ENCODE results near the gene CHRNA4.
"Not testable (repeated sequence)": the region's sequence is repeated elsewhere in the genome, so short reads cannot be mapped to it uniquely, and the experiment has no call there.

Gene CHRNA4

DNA sequence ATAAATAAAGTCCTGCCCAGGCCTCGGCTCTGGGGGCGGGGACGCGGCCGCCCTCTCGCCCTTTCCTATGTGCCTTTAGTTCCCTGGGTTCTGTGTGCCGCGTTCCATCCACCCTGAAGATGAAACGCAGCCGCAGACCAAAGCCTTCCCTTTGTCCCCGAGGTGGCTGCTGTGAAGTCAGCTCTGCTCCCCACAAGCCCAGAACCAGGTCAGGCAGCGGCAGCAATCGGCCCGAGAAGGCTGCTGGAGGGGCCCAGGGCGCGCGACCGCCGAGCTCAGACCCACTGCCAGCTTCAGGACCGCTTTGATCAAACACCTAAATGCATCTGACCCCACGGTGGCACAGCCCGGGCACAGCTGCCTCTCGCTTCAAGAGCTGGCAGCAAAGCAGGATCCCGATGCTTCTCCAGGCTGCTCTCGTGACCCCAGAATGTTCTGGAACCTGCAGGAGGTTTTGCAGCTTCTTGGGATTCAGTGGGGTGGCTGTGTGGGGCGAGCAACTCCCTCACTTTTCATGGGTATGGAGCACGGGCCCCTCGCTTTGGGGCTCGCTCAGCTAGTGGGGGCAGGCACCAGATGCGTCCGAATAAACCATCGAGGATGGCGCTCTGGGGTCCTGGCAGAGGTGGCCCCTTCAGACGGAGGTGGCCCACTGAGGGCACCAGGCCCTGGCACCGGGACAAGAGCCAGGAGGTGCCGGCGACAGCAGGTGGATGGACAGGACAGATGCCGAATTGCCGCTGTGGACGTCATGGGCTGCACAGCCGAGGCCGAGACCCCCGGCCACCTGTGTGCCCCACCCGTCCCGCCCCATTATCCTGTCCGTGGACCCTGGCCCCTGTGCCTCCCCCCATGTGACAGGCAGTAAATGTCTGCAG is 13.0 kb downstream of the CHRNA4 start:
- no peak for DNase-seq

DNA sequence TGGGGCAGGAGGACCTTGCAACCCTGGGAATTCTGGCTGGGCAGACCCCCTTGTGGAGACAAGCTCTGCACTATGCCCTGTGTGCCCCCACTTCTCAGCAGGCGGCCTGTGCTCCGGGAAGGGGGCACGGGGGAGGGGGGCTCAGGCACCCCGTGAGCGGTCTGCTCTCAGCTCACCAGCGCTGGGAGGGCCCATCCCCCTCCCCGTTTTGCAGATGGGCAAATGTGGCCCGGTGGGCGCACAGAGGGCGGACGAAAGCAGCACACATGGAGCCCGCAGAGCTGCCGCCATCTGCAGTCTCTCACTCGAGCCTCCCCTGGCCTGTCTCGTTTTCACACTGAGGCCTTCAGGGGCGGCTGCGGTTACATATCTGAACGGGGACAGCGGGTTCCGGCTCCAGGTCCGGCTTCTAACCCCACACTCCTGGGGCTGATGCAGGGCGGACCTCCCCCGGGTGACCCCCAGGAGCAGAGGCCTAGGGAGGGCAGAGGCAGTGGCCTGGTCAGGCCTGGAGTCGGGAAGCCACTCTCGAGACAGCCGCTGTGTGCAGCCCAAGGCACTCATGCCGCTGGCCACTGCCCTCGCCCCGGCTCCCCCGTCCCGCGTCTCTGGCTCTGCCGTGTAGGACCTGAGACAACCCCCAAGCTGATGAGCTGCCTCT is 13.9 kb downstream of the CHRNA4 start:
- DNase-seq = no peak

DNA sequence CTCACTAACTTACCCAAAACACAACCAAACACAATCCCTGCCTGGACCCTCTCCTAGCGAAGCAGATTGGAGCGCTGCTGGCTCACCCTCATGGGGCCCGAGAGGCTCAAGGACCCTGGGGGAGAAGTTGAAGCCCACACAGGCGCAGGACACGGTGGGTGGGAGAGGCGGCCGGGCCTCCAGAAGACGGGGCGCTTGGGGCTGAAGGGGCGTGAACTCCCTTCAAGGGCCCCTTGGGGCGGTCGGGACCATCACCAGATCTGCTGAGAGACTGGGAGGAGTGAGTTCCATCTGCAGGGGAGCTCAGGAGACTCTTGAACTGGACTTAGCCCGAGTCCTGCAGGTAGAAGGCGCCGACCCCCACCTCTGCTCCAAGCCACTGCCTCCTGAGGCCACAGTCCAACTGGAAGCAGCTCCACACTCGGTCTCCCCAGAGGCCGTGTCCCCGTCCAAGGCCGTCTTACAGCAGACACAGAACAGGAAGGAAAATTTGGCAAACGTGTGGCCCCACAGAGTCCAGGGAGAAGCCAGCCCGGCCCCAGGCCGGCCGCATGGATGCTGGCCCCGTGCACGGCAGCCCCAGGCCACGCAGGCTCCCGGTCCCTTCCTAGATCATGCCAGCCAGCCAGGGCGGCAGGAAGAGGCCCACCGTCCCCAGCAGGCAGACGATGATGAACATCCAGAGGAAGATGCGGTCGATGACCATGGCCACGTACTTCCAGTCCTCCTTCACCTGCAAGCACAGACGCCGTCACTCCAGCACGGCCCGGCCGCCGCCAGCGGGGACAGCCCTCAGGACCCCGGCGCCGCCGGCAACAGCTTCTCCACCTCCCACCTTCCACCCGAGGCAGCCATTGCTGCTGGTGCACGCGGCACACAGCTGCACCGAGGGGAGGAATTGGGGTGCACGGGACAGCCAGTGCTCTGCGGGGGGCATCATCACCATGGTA is 14.7 kb downstream of the CHRNA4 start:
- no peak for DNase-seq

DNA sequence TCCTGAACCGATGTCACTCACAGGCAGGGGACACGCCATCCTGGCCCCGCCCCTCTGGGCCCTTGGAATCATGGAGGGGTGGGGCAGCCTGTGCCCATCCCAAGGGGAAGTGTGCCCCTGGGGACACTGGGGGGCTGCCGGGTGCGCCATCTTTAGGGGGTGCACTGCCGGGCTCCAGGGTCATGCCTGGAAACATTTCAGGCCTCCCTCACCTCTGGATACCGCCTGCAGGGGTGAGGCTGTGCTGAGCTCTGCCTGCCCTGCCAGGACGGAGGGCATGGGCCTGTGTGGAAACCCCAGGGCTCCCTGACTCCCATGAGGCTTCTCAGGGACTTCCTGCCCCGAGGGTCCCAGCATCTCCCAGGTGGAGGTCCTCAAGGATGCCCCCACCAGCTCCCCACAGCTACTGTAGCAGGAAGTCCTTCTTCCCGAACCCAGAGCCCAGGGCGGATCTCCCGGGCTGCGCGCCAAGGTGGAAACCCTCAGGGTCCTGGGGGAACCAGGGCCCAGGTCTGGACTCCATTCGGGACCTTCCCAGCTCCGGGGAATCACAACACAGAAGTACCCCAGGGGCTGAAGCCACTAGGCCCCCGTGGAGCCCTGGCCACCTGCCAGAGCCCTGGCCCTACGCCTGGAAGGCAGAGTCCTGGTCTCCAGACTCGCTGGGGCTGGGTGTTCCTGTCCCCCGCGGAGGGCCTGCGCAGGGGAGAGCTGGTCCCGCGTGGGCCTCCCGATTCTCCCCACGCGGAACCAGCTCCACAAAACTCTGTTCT is 15.6 kb downstream of the CHRNA4 start:
- DNase-seq = no peak

DNA sequence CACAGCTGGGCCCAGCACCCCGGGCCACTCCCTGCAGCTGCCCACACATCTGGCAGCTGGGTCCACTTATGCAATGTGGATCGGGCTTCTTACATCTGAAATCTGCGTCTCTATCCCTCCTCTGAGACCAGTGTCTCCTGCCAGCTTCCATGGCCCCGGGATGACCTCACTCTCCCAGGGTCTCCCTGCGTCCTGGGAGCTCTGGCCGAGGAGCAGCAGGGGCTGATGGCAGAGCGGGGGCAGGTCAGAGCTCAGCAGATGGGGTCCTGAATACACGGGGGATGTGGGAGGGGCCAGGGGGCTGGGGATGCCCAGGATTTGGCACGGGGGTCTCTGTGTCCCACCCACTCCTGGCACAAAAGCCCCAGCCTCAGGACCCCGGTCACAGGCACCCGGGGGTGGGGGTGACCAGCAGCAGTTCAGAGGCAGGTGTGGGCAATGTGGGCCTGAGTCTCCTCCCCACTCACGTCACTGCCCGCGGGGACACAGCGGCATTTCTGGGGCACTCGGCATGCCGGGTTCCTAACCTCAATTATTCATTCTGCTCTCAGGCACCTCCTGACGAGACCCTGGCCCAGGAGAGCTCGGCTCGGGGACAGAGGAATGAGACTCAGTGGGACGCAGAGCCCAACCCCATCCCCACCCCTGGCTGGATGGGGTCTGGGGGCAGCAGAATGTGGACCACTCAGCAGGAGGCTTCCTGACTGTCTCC is 16.4 kb downstream of the CHRNA4 start:
- no peak for DNase-seq

DNA sequence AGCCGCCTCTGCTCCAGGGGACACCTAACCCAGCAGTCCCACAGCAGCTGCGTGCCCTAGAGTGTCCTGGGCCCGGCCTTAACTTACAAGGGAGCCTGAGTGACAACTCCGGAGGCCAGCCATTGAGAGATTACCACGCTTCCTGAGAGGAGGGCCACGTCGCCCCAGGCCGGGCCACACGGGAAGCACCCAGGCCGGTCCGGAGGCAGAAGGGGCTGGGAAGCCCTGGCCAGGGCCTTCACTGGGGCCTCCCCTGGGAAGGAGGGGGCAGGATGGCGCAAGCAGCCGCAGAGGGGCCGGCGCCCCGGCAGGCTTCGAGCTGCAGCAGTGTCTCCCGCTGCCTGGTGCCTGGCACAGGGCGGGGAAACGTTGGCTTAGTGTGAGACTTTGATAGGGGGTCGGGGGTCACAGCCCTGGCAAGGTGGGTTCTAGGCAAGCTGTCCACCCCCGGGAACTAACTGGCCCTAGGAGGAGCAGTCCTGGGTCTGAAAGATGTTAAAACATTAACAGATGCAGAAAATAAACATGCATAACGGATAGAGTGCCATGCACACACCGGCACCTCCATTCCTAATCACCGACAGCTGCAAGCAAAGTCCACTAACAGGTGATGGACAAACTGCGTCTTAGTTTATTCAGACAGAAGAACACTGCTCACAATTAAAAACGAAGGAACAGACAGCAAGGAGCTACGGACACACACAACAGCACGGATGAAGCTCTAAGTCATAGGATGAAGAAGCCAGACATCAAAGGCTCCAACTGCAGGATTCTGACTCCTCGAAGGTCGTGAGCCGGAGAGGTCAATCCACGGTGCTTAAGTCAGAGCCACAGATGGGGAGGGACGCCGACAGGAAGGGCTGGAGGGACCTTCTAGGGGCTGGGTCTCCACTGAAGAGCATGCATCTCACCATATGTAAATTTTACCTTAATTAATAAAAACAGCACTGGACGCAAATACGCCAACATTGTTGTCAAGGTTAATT is 17.4 kb downstream of the CHRNA4 start:
- no peak for DNase-seq

DNA sequence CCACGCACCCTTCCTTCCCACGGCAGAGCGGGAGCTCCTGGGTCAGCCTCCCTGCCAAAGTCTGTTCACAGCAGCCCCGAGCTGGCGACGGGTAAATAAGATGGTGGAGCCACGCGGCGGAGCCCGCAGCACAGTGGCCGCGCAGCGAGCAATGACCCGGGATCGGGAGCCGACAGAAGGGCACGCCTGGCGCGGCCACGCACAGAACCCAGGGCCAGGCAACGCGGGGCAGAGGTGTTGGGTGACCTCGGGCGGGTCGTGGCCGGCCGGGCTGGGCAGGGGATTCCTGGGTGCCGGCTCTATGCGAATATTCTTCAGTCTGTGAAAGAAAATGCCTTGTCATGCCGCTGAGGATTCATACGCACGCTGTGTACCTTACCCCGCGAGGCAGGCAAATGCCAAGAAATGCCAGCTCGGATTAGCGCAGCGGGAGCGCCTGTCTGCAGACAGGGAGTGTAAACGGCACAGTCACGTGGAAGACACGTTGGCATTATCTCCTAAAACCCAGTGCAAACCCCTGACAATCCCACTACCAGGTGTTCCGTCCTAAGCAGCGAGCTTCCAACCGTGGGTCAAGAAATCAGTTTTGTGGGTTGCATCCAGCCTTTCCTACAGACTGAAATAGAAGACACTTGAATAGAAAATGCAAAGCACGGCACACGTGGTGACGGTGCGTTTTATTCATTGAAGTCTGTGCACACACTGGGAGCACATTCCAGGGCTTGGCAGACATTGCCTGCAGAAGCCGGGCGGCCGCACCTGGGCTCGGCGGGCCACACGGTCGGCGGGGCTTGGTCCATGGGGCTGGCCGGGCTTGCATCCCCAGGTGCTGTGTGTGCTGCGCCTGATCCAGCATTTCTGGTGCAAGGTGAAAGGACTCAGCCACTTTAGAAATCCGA is 18.3 kb downstream of the CHRNA4 start:
- DNase-seq = no peak

DNA sequence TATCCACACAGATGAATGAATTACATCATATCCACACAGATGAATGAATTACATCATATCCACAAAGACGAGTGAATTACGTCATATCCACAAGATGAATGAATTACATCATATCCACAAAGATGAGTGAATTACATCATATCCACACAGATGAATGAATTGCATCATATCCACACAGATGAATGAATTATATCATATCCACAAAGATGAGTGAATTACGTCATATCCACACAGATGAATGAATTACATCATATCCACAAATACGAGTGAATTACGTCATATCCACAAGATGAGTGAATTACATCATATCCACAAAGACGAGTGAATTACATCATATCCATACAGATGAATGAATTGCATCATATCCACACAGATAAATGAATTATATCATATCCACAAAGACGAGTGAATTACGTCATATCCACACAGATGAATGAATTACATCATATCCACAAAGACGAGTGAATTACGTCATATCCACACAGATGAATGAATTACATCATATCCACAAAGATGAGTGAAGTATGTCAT is 20.9 kb downstream of the CHRNA4 start:
- not testable (repeated sequence) for DNase-seq

DNA sequence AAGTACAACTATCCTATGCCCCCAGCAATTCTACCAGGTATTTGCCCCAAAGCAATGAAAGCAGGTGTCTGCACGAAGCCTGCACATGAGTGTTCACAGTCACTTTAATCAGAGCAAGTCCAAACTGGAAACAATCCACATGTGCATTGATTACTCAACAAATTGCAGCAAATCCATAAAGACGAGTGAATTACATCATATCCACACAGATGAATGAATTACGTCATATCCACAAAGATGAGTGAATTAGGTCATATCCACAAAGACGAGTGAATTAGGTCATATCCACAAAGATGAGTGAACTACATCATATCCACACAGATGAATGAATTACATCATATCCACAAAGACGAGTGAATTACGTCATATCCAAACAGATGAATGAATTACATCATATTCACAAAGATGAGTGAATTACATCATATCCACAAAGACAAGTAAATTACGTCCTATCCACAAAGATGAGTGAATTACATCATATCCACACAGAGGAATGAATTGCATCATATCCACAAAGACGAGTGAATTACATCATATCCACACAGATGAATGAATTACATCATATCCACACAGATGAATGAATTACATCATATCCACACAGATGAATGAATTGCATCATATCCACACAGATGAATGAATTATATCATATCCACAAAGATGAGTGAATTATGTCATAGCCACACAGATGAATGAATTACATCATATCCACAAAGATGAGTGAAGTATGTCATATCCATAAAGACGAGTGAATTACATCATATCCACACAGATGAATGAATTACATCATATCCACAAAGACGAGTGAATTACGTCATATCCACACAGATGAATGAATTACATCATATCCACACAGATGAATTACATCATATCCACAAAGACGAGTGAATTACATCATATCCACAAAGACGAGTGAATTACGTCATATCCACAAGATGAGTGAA is 21.7 kb downstream of the CHRNA4 start:
- not testable (repeated sequence) for DNase-seq

DNA sequence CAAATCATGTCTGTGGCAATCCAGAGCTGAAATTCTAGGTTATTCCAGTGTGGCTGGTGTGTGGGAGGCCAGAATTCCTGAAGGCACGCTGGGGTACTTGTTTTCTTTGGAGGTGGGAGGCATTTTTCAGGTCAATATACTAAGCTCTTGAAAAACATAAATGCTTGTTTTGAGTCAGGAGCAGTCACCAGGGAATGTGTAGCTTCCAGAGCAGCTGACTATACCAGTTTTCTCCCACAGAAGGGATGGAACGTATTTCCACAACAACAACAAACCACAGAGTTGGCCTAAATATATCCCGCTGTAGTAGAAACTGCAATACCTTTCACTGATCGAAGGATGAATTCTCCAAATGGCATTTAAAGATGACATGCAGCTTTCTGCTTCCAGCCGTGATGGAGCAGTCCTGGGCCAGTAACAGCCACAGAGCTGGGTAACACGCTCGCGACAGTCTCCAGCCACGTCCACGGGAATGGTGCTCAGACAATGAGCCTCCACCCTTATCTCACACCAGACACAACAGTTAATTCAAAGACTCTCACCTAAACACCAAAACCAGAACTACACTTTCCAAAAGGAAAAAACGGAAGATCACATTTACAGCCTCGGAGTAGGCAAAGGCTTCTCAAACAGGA is 23.2 kb downstream of the CHRNA4 start:
- no peak for DNase-seq

DNA sequence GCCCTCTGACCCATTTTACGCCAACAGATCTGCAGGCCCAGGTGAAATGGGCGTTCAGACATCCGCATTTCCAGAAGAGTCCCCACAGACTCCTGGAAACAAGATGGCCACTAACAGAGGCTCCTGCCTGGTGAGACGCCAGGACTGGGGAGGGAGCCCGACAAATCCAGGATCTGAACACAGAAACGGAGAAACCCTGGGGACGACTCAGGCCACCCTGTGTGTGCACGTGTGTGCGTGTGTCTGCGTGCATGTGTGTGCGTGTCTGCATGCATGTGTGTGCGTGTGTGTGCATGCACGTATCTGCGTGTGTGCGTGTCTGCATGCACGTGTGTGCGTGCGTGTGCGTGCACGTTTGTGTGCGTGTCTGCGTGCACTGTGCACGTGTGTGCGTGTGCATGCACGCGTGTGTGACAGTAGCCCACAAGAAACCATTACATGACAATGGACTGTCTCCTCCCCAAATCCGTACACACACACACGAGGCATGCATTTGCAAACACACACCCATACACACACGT is 24.9 kb downstream of the CHRNA4 start:
- no peak for DNase-seq

DNA sequence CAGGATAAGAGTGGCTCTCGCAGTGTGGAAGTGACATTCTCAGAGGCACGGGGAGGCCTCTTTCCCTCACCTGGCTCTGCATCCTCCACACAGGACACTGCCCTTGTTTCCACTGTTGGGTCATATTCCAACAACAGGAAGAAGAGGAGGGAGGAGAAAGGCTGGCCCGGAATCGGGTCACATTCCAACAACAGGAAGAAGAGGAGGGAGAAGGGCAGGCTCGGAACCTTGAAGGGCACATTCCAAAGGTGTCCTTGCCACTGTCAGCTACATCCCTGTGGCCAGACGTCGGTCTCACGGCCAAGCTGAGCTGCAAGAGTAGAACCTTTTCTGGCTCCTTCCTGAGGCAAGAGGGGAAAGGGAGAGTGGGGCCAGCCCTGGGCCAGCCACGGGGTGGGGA is 25.4 kb downstream of the CHRNA4 start:
- DNase-seq = no peak

DNA sequence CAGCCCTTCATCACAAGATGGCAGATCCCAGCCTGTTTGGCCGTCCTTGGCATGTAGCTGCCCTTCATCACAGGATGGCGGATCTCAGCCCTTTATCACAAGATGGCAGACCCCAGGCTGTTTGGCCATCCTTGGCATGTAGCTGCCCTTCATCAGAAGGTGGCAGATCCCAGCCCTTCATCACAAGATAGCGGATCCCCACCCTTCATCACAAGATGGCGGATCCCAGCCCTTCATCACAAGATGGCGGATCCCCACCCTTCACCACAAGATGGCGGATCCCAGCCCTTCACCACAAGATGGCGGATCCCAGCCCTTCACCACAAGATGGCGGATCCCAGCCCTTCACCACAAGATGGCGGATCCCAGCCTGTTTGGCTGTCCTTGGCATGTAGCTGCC is 26.1 kb downstream of the CHRNA4 start:
- not testable (repeated sequence) for DNase-seq

DNA sequence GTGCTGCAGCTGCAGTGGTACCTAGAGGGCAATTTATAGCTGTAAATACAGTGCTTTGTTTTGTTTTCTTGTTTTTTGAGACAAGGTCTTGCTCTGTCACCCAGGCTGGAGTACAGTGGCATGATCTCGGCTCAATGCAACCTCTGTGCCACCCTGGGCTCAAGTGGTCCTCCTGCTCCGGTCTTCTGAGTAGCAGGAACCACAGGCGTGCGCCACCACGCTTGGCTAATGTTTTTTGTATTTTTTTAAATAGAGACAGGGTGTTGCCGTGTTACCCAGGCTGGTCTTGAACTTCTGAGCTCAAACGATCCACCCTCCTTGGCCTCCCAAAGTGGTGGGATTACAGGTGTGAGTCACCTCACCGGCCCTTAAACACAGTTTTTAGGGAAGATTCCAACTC is 26.8 kb downstream of the CHRNA4 start:
- no peak for DNase-seq

DNA sequence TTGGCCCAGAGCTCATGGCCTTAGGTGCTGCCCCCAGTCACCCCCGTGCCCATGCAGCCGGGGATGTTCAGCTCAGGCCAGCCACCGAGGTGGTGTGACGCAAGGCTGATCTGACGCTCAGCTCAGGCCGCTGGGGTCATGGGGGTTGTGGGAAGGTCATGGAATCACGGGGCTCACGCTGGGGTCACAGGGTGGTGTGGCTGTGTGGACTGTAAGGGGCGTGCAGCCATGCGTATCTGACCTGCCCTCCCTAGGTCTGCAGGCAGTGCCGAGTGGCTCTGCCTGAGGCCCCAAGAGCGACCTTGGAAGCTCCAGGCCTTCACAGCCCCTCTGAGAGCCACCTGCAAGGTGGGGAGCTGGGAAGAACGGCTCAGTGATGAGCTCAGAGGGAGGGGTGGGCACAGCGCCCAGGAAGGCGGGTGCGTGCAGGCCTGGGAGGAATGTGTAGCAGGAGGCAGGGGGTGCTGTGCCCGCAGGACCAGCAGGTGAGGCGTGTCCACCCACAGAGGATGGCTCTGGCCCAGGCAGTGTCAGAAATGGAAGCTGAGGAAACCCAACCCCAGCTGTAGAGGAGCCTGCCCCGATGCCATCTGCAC is 27.8 kb downstream of the CHRNA4 start:
- DNase-seq = no peak

DNA sequence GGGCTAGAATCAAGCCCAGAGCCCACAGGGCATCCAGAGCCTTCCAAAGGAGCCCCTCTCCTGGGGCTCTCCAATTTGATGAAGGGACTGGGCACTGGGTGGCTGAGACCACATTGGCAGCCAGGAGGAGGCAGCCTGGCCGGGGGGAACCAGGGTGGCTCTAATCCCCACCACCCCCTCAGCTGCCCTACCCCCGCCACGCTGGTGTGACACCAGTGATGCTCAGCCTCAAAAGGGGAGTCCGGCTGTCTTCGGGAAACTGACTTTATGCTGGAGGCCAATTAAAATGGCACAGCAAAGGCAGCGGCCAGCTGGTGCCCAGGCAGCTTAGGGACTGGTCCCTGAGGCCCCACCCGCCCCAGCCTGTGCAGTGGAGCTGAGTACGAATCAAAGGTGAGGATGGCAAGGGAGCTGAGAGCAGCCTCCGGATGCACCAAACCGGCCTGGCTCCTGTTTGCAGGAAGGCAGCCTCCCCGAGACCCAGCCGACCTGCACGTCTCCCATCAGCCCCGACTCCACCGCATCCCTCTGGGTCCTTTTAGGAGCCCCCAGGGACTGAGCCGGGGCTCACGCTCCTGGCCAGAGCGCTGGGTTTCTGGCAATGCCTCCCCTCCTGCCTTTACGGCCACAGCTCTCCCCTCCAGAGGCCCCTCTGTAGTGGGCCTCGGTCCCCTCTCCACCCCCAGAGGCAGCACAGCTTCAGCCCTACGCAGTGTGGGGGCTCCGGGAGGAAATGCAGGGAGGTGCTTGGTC is 28.5 kb downstream of the CHRNA4 start:
- DNase-seq = no peak

Data from activated CD4-positive, alpha-beta T cell treated with anti-CD3 and anti-CD28 coated beads, Interleukin-2, Interleukin-6, amounts not matched to agents 100 ng/mL and 50 ng/mL, durations not matched to agents 16 hours and 8 hours (primary cell).